Neural cell (in vitro differentiated cells): ENCODE results near the gene CDIP1.

Experiments
- EZH2 ChIP-seq: fragments of 200-600, 300-800 bp; shearing (Covaris generic), sonication (generic); IDR thresholded peaks from 2 replicates; pipeline ENCODE4 v1.6.1; 2014; ENCODE audit warnings: antibody characterized with exemption, low read length, borderline replicate concordance, mild to moderate bottlenecking; ENCODE audit not compliant: insufficient read depth, poor library complexity, severe bottlenecking
- TAF1 ChIP-seq: IDR thresholded peaks from 2 replicates; pipeline ENCODE4 v1.6.1; 2012; ENCODE audit warnings: low read depth
- TF ChIP-seq, protein P1 (sequence below): fragments of 450-650 bp; IDR thresholded peaks from 2 replicates; pipeline ENCODE4 v1.5.1; 2014; ENCODE audit warnings: antibody characterized with exemption, mild to moderate bottlenecking, moderate library complexity; ENCODE audit not compliant: poor library complexity, severe bottlenecking

- TF ChIP-seq EZH2 (no peak), TAF1 (no peak)
- TF ChIP-seq, protein P1, sequence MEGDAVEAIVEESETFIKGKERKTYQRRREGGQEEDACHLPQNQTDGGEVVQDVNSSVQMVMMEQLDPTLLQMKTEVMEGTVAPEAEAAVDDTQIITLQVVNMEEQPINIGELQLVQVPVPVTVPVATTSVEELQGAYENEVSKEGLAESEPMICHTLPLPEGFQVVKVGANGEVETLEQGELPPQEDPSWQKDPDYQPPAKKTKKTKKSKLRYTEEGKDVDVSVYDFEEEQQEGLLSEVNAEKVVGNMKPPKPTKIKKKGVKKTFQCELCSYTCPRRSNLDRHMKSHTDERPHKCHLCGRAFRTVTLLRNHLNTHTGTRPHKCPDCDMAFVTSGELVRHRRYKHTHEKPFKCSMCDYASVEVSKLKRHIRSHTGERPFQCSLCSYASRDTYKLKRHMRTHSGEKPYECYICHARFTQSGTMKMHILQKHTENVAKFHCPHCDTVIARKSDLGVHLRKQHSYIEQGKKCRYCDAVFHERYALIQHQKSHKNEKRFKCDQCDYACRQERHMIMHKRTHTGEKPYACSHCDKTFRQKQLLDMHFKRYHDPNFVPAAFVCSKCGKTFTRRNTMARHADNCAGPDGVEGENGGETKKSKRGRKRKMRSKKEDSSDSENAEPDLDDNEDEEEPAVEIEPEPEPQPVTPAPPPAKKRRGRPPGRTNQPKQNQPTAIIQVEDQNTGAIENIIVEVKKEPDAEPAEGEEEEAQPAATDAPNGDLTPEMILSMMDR = no peak
These were observed 39.4 kb downstream of the CDIP1 start for GRCh38 chr16:4499196-4499555.
